ENCODE measurements around the gene VSIG8.

GRCh38 chr1:159870704-159871103 is 8.2 kb upstream of the VSIG8 start:
- no peak for TF ChIP-seq CTCF (IDR thresholded peaks at IDR 0.05; ENCODE audit: low read length)
- no peak for TF ChIP-seq EZH2 (optimal IDR thresholded peaks at IDR 0.05; ENCODE audit: low read depth, low read length)

All from MM.1S (cell line).